ENCODE results near the gene BRAT1. TPM values are rescaled to one million over a fixed set of nuclear protein-coding genes. Genes with fewer than 3 reads are reported as not detected.

BRAT1 gene
- total and polyA plus RNA-seq, 8 donors = 16.3 to 119 (median 27.4) TPM

GRCh38 chr7:2493205-2494164, 61.8 kb downstream of the BRAT1 start:
- TF ChIP-seq POLR2AphosphoS5 (IDR thresholded peaks at IDR 0.05) (no peak), EP300 (IDR thresholded peaks at IDR 0.05) (no peak), CTCF (IDR thresholded peaks at IDR 0.05) (no peak), POLR2A (IDR thresholded peaks at IDR 0.05) (no peak)
- WGBS, 5 donors = 50 to 63% (median 58%) methylated on average over 7 to 11 of the region's 11 CpGs
- H3K36me3 ChIP-seq = no peaks in the 10 kb centered on the region
- H3K9me3 ChIP-seq = no peaks in the 10 kb centered on the region
- H3K27ac ChIP-seq = no peak overlapping the region
- no peak overlapping the region for H3K4me3 ChIP-seq
- H3K27me3 ChIP-seq = peaks cover 0 to 43% (median 4%) of the 10 kb centered on the region in 3 donors
- intact Hi-C loops (cut with DNase I; ENCODE audit: low total_unique reads) = no loop called here
- DNase-seq = no peak
- H3K4me1 ChIP-seq = peaks cover 0 to 30% (median 21%) of the 10 kb centered on the region in 4 donors

DNA sequence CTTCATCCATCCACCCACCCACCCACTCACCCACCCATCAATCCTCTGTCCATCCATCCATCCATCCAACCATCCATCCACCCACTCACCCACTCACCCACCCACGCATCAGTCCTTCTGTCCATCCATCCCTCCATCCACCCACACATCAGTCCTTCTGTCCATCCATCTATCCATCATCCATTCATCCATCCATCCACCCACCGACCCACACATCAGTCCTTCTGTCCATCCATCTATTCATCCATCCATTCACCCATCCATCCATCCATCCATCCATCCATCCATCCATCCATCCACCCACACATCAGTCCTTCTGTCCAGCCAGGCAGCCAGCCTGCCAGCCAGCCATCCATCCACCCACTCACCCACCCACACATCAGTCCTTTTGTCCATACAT, 63.3 kb downstream of the BRAT1 start:
- WGBS, 5 donors = 93 to 99% (median 96%) methylated on average over 2 of the region's 2 CpGs
- intact Hi-C loops (cut with DNase I; ENCODE audit: low total_unique reads) = no loop called here
- H3K27me3 ChIP-seq = peaks cover 0 to 28% (median 0%) of the 10 kb centered on the region in 3 donors

DNA sequence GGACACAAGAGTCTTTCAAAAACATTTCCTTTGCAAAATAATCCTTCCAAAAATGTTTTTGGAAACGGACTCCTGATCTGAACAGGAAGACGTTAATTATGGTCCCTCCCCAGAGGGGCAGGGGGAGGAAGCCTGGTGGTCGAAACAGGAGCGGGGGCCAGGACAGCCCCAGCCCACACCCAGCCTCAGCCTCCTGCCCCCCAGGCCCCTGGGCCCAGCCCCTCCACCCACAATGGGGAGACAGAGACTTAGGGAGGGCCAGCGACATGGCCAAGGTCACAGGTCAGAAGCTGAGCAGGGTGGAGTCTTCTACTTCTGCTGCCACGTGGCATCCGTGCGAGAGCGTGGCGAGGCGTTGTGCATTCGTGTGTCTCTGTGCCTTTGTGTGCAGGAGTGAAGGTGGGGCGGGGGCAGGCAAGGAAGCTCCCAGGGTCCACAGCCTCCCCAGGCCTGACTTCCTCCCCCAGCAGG, 65.1 kb downstream of the BRAT1 start:
- WGBS, 5 donors = 64 to 79% (median 70%) methylated on average over 13 of the region's 13 CpGs

More for the DNA sequence above, 63.3 kb downstream of the BRAT1 start:
- peaks cover 0 to 31% (median 28%) of the 10 kb centered on the region in 4 donors for H3K4me1 ChIP-seq
- TF ChIP-seq POLR2A (IDR thresholded peaks at IDR 0.05) (no peak), CTCF (IDR thresholded peaks at IDR 0.05) (no peak), EP300 (IDR thresholded peaks at IDR 0.05) (no peak), POLR2AphosphoS5 (IDR thresholded peaks at IDR 0.05) (no peak)
- no peaks in the 10 kb centered on the region for H3K9me3 ChIP-seq
- H3K4me3 ChIP-seq = no peak overlapping the region
- DNase-seq = no peak
- no peak overlapping the region for H3K27ac ChIP-seq
- H3K36me3 ChIP-seq = no peaks in the 10 kb centered on the region

More for the DNA sequence above, 65.1 kb downstream of the BRAT1 start:
- Histone ChIP-seq H3K27me3 (peaks cover 0 to 12% (median 0%) of the 10 kb centered on the region in 3 donors), H3K36me3 (no peaks in the 10 kb centered on the region), H3K9me3 (no peaks in the 10 kb centered on the region), H3K27ac (peak overlapping the region in 3 of 5 donors; percentile 5 to 51 (median 38)), H3K4me3 (no peak overlapping the region), H3K4me1 (peaks cover 0 to 31% (median 28%) of the 10 kb centered on the region in 4 donors)
- DNase-seq = no peak
- TF ChIP-seq POLR2A (IDR thresholded peaks at IDR 0.05) (no peak), POLR2AphosphoS5 (IDR thresholded peaks at IDR 0.05) (no peak), EP300 (IDR thresholded peaks at IDR 0.05) (no peak), CTCF (IDR thresholded peaks at IDR 0.05) (no peak)
- intact Hi-C loops (cut with DNase I; ENCODE audit: low total_unique reads) = no loop called here
